ENCODE data around the gene HEBP2.

Gene HEBP2

GRCh38 chr6:138410972-138411880, 7.2 kb downstream of the HEBP2 start:
- H3K9me3 ChIP-seq (ENCODE audit: control insufficient read depth in 2 of 2, low read length in 2 of 2), result no peaks in the 10 kb centered on the region

GRCh38 chr6:138415125-138415524, 11.1 kb downstream of the HEBP2 start:
- Histone ChIP-seq H3K9me3 (ENCODE audit: control insufficient read depth in 2 of 2, low read length in 2 of 2) (no peaks in the 10 kb centered on the region), H3K4me1 (ENCODE audit: control insufficient read depth in 2 of 2, insufficient read depth in 2 of 2, low read length in 2 of 2) (no peaks in the 10 kb centered on the region), H3K27ac (ENCODE audit: low read depth in 2 of 2, low read length in 2 of 2) (no peak overlapping the region), H3K36me3 (ENCODE audit: control insufficient read depth in 2 of 2, insufficient read depth in 2 of 2, low read length in 2 of 2) (peaks cover 46 to 47% of the 10 kb centered on the region in 2 donors), H3K27me3 (ENCODE audit: control insufficient read depth in 2 of 2, insufficient read depth in 2 of 2, low read length in 2 of 2) (no peaks in the 10 kb centered on the region), H3K4me3 (ENCODE audit: low read length in 2 of 2) (no peak overlapping the region), H3K9ac (ENCODE audit: low read depth in 1 of 2, low read length in 2 of 2) (no peak overlapping the region)

More at GRCh38 chr6:138410972-138411880, 7.2 kb downstream of the HEBP2 start:
- Histone ChIP-seq H3K4me1 (ENCODE audit: control insufficient read depth in 2 of 2, insufficient read depth in 2 of 2, low read length in 2 of 2) (peaks cover under 1% of the 10 kb centered on the region in 2 donors), H3K27ac (ENCODE audit: low read depth in 2 of 2, low read length in 2 of 2) (no peak overlapping the region), H3K9ac (ENCODE audit: low read depth in 1 of 2, low read length in 2 of 2) (no peak overlapping the region), H3K27me3 (ENCODE audit: control insufficient read depth in 2 of 2, insufficient read depth in 2 of 2, low read length in 2 of 2) (no peaks in the 10 kb centered on the region), H3K36me3 (ENCODE audit: control insufficient read depth in 2 of 2, insufficient read depth in 2 of 2, low read length in 2 of 2) (peaks cover 69 to 81% of the 10 kb centered on the region in 2 donors), H3K4me3 (ENCODE audit: low read length in 2 of 2) (no peak overlapping the region)

- Histone ChIP-seq H3K36me3 (ENCODE audit: control insufficient read depth in 2 of 2, insufficient read depth in 2 of 2, low read length in 2 of 2) (peaks cover 37% of the 10 kb centered on the region in 2 donors), H3K27ac (ENCODE audit: low read depth in 2 of 2, low read length in 2 of 2) (no peak overlapping the region), H3K4me3 (ENCODE audit: low read length in 2 of 2) (no peak overlapping the region), H3K27me3 (ENCODE audit: control insufficient read depth in 2 of 2, insufficient read depth in 2 of 2, low read length in 2 of 2) (no peaks in the 10 kb centered on the region), H3K4me1 (ENCODE audit: control insufficient read depth in 2 of 2, insufficient read depth in 2 of 2, low read length in 2 of 2) (no peaks in the 10 kb centered on the region), H3K9me3 (ENCODE audit: control insufficient read depth in 2 of 2, low read length in 2 of 2) (no peaks in the 10 kb centered on the region), H3K9ac (ENCODE audit: low read depth in 1 of 2, low read length in 2 of 2) (no peak overlapping the region)
These were observed 12.2 kb downstream of the HEBP2 start for GRCh38 chr6:138416206-138416605.

GRCh38 chr6:138417493-138418117, 13.6 kb downstream of the HEBP2 start:
- no peaks in the 10 kb centered on the region for H3K9me3 ChIP-seq (ENCODE audit: control insufficient read depth in 2 of 2, low read length in 2 of 2)
- H3K36me3 ChIP-seq (ENCODE audit: control insufficient read depth in 2 of 2, insufficient read depth in 2 of 2, low read length in 2 of 2), result peaks cover 25 to 33% of the 10 kb centered on the region in 2 donors
- no peak overlapping the region for H3K9ac ChIP-seq (ENCODE audit: low read depth in 1 of 2, low read length in 2 of 2)
- H3K4me3 ChIP-seq (ENCODE audit: low read length in 2 of 2), result no peak overlapping the region
- H3K4me1 ChIP-seq (ENCODE audit: control insufficient read depth in 2 of 2, insufficient read depth in 2 of 2, low read length in 2 of 2), result no peaks in the 10 kb centered on the region
- no peaks in the 10 kb centered on the region for H3K27me3 ChIP-seq (ENCODE audit: control insufficient read depth in 2 of 2, insufficient read depth in 2 of 2, low read length in 2 of 2)
- no peak overlapping the region for H3K27ac ChIP-seq (ENCODE audit: low read depth in 2 of 2, low read length in 2 of 2)

- Histone ChIP-seq H3K27ac (ENCODE audit: low read depth in 2 of 2, low read length in 2 of 2) (no peak overlapping the region), H3K27me3 (ENCODE audit: control insufficient read depth in 2 of 2, insufficient read depth in 2 of 2, low read length in 2 of 2) (no peaks in the 10 kb centered on the region), H3K4me3 (ENCODE audit: low read length in 2 of 2) (no peak overlapping the region), H3K4me1 (ENCODE audit: control insufficient read depth in 2 of 2, insufficient read depth in 2 of 2, low read length in 2 of 2) (no peaks in the 10 kb centered on the region), H3K9ac (ENCODE audit: low read depth in 1 of 2, low read length in 2 of 2) (no peak overlapping the region), H3K36me3 (ENCODE audit: control insufficient read depth in 2 of 2, insufficient read depth in 2 of 2, low read length in 2 of 2) (peaks cover 18 to 31% of the 10 kb centered on the region in 2 donors), H3K9me3 (ENCODE audit: control insufficient read depth in 2 of 2, low read length in 2 of 2) (no peaks in the 10 kb centered on the region)
These were observed 14.2 kb downstream of the HEBP2 start for GRCh38 chr6:138418118-138418742.

- Histone ChIP-seq H3K4me3 (ENCODE audit: low read length in 2 of 2) (no peak overlapping the region), H3K9ac (ENCODE audit: low read depth in 1 of 2, low read length in 2 of 2) (no peak overlapping the region), H3K4me1 (ENCODE audit: control insufficient read depth in 2 of 2, insufficient read depth in 2 of 2, low read length in 2 of 2) (no peaks in the 10 kb centered on the region), H3K27ac (ENCODE audit: low read depth in 2 of 2, low read length in 2 of 2) (no peak overlapping the region), H3K27me3 (ENCODE audit: control insufficient read depth in 2 of 2, insufficient read depth in 2 of 2, low read length in 2 of 2) (no peaks in the 10 kb centered on the region), H3K36me3 (ENCODE audit: control insufficient read depth in 2 of 2, insufficient read depth in 2 of 2, low read length in 2 of 2) (peaks cover 23 to 33% of the 10 kb centered on the region in 2 donors), H3K9me3 (ENCODE audit: control insufficient read depth in 2 of 2, low read length in 2 of 2) (no peaks in the 10 kb centered on the region)
These were observed 15.7 kb downstream of the HEBP2 start for GRCh38 chr6:138419766-138420165.

GRCh38 chr6:138420356-138420755, 16.3 kb downstream of the HEBP2 start:
- Histone ChIP-seq H3K4me1 (ENCODE audit: control insufficient read depth in 2 of 2, insufficient read depth in 2 of 2, low read length in 2 of 2) (no peaks in the 10 kb centered on the region), H3K9ac (ENCODE audit: low read depth in 1 of 2, low read length in 2 of 2) (no peak overlapping the region), H3K9me3 (ENCODE audit: control insufficient read depth in 2 of 2, low read length in 2 of 2) (no peaks in the 10 kb centered on the region), H3K4me3 (ENCODE audit: low read length in 2 of 2) (no peak overlapping the region), H3K36me3 (ENCODE audit: control insufficient read depth in 2 of 2, insufficient read depth in 2 of 2, low read length in 2 of 2) (peaks cover 20 to 33% of the 10 kb centered on the region in 2 donors), H3K27ac (ENCODE audit: low read depth in 2 of 2, low read length in 2 of 2) (no peak overlapping the region), H3K27me3 (ENCODE audit: control insufficient read depth in 2 of 2, insufficient read depth in 2 of 2, low read length in 2 of 2) (no peaks in the 10 kb centered on the region)

GRCh38 chr6:138421089-138421488, 17.1 kb downstream of the HEBP2 start:
- Histone ChIP-seq H3K4me3 (ENCODE audit: low read length in 2 of 2) (no peak overlapping the region), H3K36me3 (ENCODE audit: control insufficient read depth in 2 of 2, insufficient read depth in 2 of 2, low read length in 2 of 2) (peaks cover 19 to 31% of the 10 kb centered on the region in 2 donors), H3K9ac (ENCODE audit: low read depth in 1 of 2, low read length in 2 of 2) (no peak overlapping the region), H3K4me1 (ENCODE audit: control insufficient read depth in 2 of 2, insufficient read depth in 2 of 2, low read length in 2 of 2) (no peaks in the 10 kb centered on the region), H3K27me3 (ENCODE audit: control insufficient read depth in 2 of 2, insufficient read depth in 2 of 2, low read length in 2 of 2) (no peaks in the 10 kb centered on the region), H3K27ac (ENCODE audit: low read depth in 2 of 2, low read length in 2 of 2) (no peak overlapping the region), H3K9me3 (ENCODE audit: control insufficient read depth in 2 of 2, low read length in 2 of 2) (no peaks in the 10 kb centered on the region)

- Histone ChIP-seq H3K27me3 (ENCODE audit: control insufficient read depth in 2 of 2, insufficient read depth in 2 of 2, low read length in 2 of 2) (no peaks in the 10 kb centered on the region), H3K36me3 (ENCODE audit: control insufficient read depth in 2 of 2, insufficient read depth in 2 of 2, low read length in 2 of 2) (peaks cover 23 to 34% of the 10 kb centered on the region in 2 donors), H3K9me3 (ENCODE audit: control insufficient read depth in 2 of 2, low read length in 2 of 2) (no peaks in the 10 kb centered on the region), H3K4me3 (ENCODE audit: low read length in 2 of 2) (no peak overlapping the region), H3K9ac (ENCODE audit: low read depth in 1 of 2, low read length in 2 of 2) (no peak overlapping the region), H3K4me1 (ENCODE audit: control insufficient read depth in 2 of 2, insufficient read depth in 2 of 2, low read length in 2 of 2) (no peaks in the 10 kb centered on the region), H3K27ac (ENCODE audit: low read depth in 2 of 2, low read length in 2 of 2) (no peak overlapping the region)
These were observed 17.6 kb downstream of the HEBP2 start for GRCh38 chr6:138421608-138422007.

- H3K4me1 ChIP-seq (ENCODE audit: control insufficient read depth in 2 of 2, insufficient read depth in 2 of 2, low read length in 2 of 2), result no peaks in the 10 kb centered on the region
- no peaks in the 10 kb centered on the region for H3K27me3 ChIP-seq (ENCODE audit: control insufficient read depth in 2 of 2, insufficient read depth in 2 of 2, low read length in 2 of 2)
- no peak overlapping the region for H3K27ac ChIP-seq (ENCODE audit: low read depth in 2 of 2, low read length in 2 of 2)
- no peaks in the 10 kb centered on the region for H3K9me3 ChIP-seq (ENCODE audit: control insufficient read depth in 2 of 2, low read length in 2 of 2)
- H3K36me3 ChIP-seq (ENCODE audit: control insufficient read depth in 2 of 2, insufficient read depth in 2 of 2, low read length in 2 of 2), result peaks cover 29 to 39% of the 10 kb centered on the region in 2 donors
- no peak overlapping the region for H3K9ac ChIP-seq (ENCODE audit: low read depth in 1 of 2, low read length in 2 of 2)
- no peak overlapping the region for H3K4me3 ChIP-seq (ENCODE audit: low read length in 2 of 2)
These were observed 18.8 kb downstream of the HEBP2 start for GRCh38 chr6:138422861-138423260.

Data from mucosa of rectum (tissue), 2 donors.